ENCODE results near the gene NFIX. TPM values are rescaled to one million over a fixed set of nuclear protein-coding genes. Genes with fewer than 3 reads are reported as not detected.

The NFIX gene
- total and polyA plus RNA-seq, 2 donors (not counting 3 experiments of a cell fraction or from before 2014, with no cell fraction given) = 9.8 to 37.7 TPM

DNA sequence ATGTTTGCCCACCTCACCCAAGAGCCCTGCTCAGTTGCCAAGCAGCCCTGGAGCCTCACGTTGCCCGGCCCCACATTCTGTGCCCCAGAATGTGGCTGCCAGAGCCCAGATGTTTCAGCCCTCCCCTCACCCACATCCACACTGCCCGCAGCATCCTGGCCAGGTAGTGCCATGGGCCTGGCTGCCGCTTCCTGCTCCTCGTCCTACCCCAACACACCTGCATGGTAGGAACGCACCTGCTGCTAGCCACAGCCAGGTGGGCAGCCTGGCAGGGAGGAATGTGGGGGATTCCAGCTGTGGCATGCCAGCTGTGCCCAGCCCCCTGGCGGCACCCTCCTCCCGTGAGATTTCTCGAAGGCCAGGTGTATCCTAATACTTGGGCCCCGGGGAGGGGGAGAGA lies 7.5 kb upstream of the NFIX start:
- dilution Hi-C loops (cut with MboI; ENCODE audit: extremely low pct_ligation_motif_present, low sequenced_read_pairs) = no loop called here
- no peaks in the 10 kb centered on the region for H3K27me3 ChIP-seq (ENCODE audit: control insufficient read depth in 2 of 2, insufficient read depth in 2 of 2, low read length in 2 of 2)
- H3K4me3 ChIP-seq (replicated peaks in 1 of 3; ENCODE audit: insufficient read depth in 1 of 3, low read depth in 1 of 3, low read length in 3 of 3) = no peak overlapping the region
- ChIA-PET CTCF (no interaction called here), POLR2A (no interaction called here)
- H3K9me3 ChIP-seq (replicated peaks; ENCODE audit: control insufficient read depth, insufficient read depth, low read length) = no peaks in the 10 kb centered on the region
- BruUV-seq (replicated peaks) = no TSS peak
- no peak overlapping the region for H3K27ac ChIP-seq (ENCODE audit: insufficient read depth, low read depth, low read length)
- FAIRE-seq (no peak), DNase-seq (ENCODE audit: low read depth, low spot score) (no peak)
- no peaks in the 10 kb centered on the region for H3K36me3 ChIP-seq (ENCODE audit: control insufficient read depth in 2 of 2, extremely low read depth in 1 of 2, insufficient read depth in 2 of 2, low read length in 2 of 2)
- no peak overlapping the region for H3K4me2 ChIP-seq (ENCODE audit: insufficient read depth, low read length)
- no peaks in the 10 kb centered on the region for H3K9me1 ChIP-seq (replicated peaks; ENCODE audit: control insufficient read depth, extremely low read depth, insufficient read depth, low read length)
- no peaks in the 10 kb centered on the region for H4K20me1 ChIP-seq (replicated peaks; ENCODE audit: control insufficient read depth, extremely low read depth, insufficient read depth, low read length)
- H3K4me1 ChIP-seq (ENCODE audit: control insufficient read depth, extremely low read depth, insufficient read depth, low read length) = peaks cover 2% of the 10 kb centered on the region
- H2AFZ ChIP-seq (ENCODE audit: low read depth, low read length) = no peak overlapping the region
- intact Hi-C loops (cut with micrococcal nuclease) = no loop called here
- no peaks in the 10 kb centered on the region for H3K79me2 ChIP-seq (ENCODE audit: control insufficient read depth, insufficient read depth, low read length)
- no peak overlapping the region for H3K9ac ChIP-seq (replicated peaks; ENCODE audit: extremely low read depth, insufficient read depth, low read length)
- TF ChIP-seq, protein P1, sequence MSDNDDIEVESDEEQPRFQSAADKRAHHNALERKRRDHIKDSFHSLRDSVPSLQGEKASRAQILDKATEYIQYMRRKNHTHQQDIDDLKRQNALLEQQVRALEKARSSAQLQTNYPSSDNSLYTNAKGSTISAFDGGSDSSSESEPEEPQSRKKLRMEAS (IDR thresholded peaks at IDR 0.05; ENCODE audit: insufficient read depth, insufficient read length) = no peak
- no peak for TF ChIP-seq GATA2 (IDR thresholded peaks at IDR 0.05; ENCODE audit: insufficient read depth, insufficient read length, low read depth, low read length)
- no peak for TF ChIP-seq CTCF (IDR thresholded peaks at IDR 0.05; ENCODE audit: extremely low read depth in 1 of 2, insufficient read depth in 1 of 2, low read depth in 1 of 2, low read length in 2 of 2)
- TF ChIP-seq POLR2AphosphoS5 (IDR thresholded peaks at IDR 0.05; ENCODE audit: insufficient read depth, low read depth, low read length) = no peak
- TF ChIP-seq FOS (IDR thresholded peaks at IDR 0.05; ENCODE audit: borderline replicate concordance, insufficient read depth, low read length) = no peak
- no peak for TF ChIP-seq EZH2 (IDR thresholded peaks at IDR 0.05; ENCODE audit: borderline replicate concordance, low read depth, low read length, severe bottlenecking)
- no peak for TF ChIP-seq JUN (IDR thresholded peaks at IDR 0.05; ENCODE audit: borderline replicate concordance, insufficient read depth, insufficient read length, low read depth)
- no peak for TF ChIP-seq POLR2A (IDR thresholded peaks at IDR 0.05; ENCODE audit: low read depth, low read length)
- TF ChIP-seq MYC (IDR thresholded peaks at IDR 0.05; ENCODE audit: low read depth, low read length) = no peak

Data from endothelial cell of umbilical vein (primary cell).